Measurements from ENCODE around the gene MBD1.
"Not testable (repeated sequence)": the region's sequence is repeated elsewhere in the genome, so short reads cannot be mapped to it uniquely, and the experiment has no call there.

The MBD1 gene

GRCh38 chr18:50272568-50272967 is 8.8 kb downstream of the MBD1 start:
- DNase-seq: no peak

GRCh38 chr18:50268022-50268747 is 13.1 kb downstream of the MBD1 start:
- peak; percentile 78 for DNase-seq

DNA sequence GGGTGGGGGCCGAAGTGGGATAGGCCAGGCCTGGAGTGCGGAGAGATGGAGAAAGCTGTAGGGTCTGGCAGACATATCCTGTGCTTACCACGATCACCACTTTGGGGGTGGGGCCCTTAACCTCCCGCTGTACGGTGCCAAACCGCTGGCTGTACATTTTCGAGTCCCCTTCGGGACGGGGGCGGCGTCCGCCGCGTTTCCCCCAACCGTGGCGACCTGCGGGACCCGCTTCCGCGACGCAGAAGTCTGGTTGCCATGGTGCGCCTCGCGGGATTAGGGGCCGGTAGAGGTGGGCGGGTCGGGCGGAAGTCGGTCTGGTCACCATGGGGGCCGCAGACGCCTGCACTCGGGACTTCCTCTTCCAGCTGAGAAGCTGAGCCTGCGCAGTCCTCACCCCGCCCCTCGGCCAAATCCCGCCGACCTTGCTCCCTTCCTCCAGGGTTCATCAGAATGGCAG is 15.0 kb downstream of the MBD1 start, which contains the start of gene CFAP53:
CFAP53 (minus strand) TSS at position 248 of the 457 bp plus-strand sequence; CDS start at position 157, 91 bp downstream.
- peak; percentile 81 for DNase-seq

DNA sequence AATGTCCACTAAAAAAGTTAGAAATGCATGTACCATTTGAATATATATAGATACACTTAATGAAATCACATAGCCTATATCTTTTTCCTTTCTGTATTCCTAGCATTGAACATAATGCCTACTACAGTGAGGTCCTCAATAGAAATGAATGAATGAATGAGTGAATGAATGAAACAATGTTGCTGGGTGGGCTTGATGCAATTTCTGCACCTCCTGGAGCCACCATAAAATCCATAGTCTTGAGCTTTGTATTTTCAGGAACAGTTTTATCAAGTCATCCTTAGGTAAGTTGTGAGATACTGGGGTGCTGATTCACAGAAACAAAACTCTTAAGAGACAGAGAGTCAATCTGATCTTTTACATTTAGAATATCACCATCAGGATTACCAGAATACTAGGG is 18.3 kb downstream of the MBD1 start:
- DNase-seq: no peak

- no peak for DNase-seq
Measured at GRCh38 chr18:50250935-50251334, 30.4 kb downstream of the MBD1 start.

DNA sequence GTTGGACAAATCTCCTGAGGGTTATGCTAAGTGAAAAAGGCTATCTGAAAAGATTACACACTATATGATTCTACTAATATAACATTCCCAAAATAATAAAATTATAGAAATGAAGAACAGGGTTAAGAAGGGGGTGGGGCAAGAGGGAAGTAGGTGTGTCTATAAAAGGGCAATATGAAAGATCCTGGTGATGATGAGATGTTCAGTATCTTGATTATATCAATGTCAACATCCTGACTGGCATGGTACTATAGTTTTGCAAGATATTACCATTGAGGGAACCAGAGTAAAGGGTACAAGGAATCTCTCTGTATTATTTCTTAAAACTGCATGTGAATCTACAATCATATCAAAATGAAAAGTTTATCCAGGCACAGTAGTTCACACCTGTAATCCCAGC is 31.7 kb downstream of the MBD1 start:
- DNase-seq: no peak

DNA sequence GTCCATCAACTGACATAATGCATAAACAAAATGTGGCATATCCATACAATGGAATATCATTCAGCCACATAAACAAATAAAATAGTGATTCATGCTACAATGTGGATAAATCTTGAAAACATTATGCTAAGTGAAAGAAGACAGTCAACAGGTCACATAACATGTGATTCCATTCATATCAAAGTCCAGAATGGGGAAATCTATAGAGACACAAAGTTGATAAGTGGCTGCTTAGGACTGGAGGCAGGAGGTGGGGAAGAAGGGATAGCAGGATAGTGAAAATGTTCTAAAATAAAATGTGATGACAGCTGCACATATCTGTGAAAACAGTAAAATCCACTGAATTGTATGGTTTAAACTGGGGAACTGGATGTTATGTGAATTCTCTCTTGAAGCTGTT is 33.8 kb downstream of the MBD1 start:
- DNase-seq: no peak

GRCh38 chr18:50241768-50242167 is 39.6 kb downstream of the MBD1 start:
- DNase-seq: not testable (repeated sequence)

DNA sequence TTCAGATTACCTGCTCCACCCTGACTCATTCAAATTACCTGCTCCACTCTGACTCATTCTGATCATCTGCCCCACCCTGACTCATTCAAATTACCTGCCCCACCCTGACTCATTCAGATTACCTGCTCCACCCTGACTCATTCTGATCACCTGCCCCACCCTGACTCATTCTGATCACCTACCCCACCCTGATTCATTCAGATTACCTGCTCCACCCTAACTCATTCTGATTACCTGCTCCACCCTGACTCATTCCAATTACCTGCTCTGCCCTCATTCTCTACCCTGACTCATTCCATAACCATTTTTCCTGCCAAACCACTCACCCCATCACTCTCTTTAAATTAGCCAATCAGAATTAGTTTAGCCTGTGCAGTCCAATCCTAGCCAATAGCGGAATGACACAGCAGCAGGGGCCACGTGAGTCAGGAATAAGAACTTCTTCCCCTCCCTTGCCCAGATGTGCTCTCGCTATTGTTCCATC is 41.2 kb downstream of the MBD1 start:
- DNase-seq: no peak

- no peak for DNase-seq
Measured at GRCh38 chr18:50232419-50232818, 48.9 kb downstream of the MBD1 start.

DNA sequence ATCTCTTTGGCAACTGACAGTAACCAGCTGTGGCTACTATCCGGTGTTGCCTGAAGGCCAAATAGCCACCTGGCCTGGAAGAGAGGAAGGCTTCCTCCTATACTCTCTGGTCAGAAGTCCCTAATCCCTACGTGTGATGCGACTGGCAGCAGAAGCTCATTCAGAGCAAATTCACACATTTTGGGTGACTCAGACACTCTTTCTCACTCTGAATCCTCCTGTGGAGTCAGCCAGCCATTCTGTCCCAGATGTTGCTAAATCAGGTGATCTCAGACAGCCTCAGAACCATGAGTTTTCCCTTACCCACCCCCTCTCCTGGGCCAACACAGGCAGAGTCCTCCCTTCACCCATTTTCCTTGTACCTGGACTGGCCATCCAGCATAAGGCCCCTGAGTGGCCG is 49.7 kb downstream of the MBD1 start:
- DNase-seq: no peak

DNA sequence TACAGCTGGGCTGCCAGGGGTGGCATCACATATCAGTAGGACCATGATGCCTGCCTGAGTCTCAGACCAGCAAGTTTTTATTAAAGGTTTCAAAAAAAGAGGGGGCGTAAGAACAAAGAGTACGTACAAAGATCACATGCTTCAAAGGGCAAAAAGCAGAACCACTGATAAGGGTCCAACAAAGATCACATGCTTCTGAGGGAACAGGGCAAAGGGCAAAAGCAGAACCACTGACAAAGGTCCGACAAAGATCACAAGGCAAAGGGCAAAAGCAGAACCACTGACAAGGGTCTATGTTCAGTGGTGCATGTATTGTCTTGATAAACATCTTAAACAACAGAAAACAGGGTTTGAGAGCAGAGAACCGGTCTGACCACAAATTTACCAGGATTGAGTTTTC is 61.1 kb downstream of the MBD1 start:
- DNase-seq: not testable (repeated sequence)

Measured in activated naive CD4-positive, alpha-beta T cell treated with anti-CD3 and anti-CD28 coated beads, Interleukin-2, amount 50 U/mL, for 16 hours (primary cell).